HG03045 (cell line): ENCODE data around the gene TTLL11.

Experiments used
- ATAC-seq: cut with Tn5 transposase; IDR thresholded peaks from one replicate; pipeline ENCODE4 v1.9.1; 2021; ENCODE audit warnings: mild to moderate bottlenecking, moderate library complexity; ENCODE audit not compliant: unreplicated experiment

The TTLL11 gene

GRCh38 chr9:122092611-122093506 is at the start of gene TTLL11:
TSS of gene TTLL11 (minus strand) at chr9:122093308. CDS start at chr9:122093148, 160 bp downstream.
- peak; percentile 90 for ATAC-seq

GRCh38 chr9:122141671-122142070 is 48.6 kb upstream of the TTLL11 start:
- ATAC-seq: no peak

- no peak for ATAC-seq
Measured at GRCh38 chr9:122140368-122141193, 47.5 kb upstream of the TTLL11 start.

GRCh38 chr9:122138560-122139268 is 45.6 kb upstream of the TTLL11 start:
- no peak for ATAC-seq

- ATAC-seq: no peak
Measured at GRCh38 chr9:122135529-122135859, 42.4 kb upstream of the TTLL11 start.

GRCh38 chr9:122134822-122135528 is 41.9 kb upstream of the TTLL11 start:
- ATAC-seq: no peak

- ATAC-seq: no peak
Measured at GRCh38 chr9:122133984-122134535, 41.0 kb upstream of the TTLL11 start.

GRCh38 chr9:122133263-122133983 is 40.3 kb upstream of the TTLL11 start:
- no peak for ATAC-seq

- no peak for ATAC-seq
Measured at GRCh38 chr9:122132539-122132938, 39.4 kb upstream of the TTLL11 start.

- no peak for ATAC-seq
Measured at GRCh38 chr9:122131401-122132001, 38.4 kb upstream of the TTLL11 start.

GRCh38 chr9:122130837-122131236 is 37.7 kb upstream of the TTLL11 start:
- ATAC-seq: no peak

GRCh38 chr9:122129969-122130368 is 36.9 kb upstream of the TTLL11 start:
- ATAC-seq: no peak

- ATAC-seq: no peak
Measured at GRCh38 chr9:122128969-122129343, 35.8 kb upstream of the TTLL11 start.

- ATAC-seq: no peak
Measured at GRCh38 chr9:122128007-122128968, 35.2 kb upstream of the TTLL11 start.

- no peak for ATAC-seq
Measured at GRCh38 chr9:122127396-122127798, 34.3 kb upstream of the TTLL11 start.

GRCh38 chr9:122126331-122127261 is 33.5 kb upstream of the TTLL11 start:
- no peak for ATAC-seq
